ENCODE measurements around the gene QPRT.
"Not testable (repeated sequence)": the region's sequence is repeated elsewhere in the genome, so short reads cannot be mapped to it uniquely, and the experiment has no call there.

QPRT gene

DNA sequence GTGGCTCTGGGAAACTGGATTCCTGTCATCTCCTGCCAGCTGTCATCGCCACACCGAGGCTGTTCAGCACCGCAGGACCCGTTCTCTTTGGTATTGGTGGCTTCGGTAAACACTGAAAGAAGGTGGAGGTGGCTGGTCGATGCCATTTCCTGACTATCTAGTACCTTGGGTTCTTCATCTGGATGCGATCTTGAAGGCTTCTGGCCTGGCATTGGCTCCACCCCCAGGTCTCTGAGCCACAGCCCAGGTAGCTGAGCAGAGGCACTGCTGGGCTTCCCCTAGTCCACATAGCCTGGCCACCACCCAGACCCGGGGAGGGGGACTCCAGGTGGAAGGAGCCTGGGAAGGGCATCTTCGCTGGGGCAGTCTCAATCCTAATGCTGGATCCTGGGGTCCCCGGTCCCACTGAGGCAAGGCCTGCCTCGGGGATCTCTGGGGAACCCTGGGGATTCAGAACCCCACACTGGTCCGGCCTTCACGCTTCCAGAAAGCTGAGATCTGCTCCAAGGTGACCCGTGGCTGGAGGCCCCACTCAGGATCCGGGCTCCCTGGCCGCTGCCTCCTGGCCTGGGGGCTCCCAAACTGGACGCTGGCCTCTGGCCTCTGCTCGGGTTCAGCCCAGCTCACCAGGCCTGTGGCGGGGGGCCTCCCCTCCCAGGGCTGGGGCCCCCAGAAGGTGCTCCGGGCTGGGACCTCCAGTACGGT, 65.0 kb downstream of the QPRT start:
- Histone ChIP-seq H3K4me1 (no peaks in the 10 kb centered on the region), H3K36me3 (replicated peaks) (no peaks in the 10 kb centered on the region), H3K9me3 (no peaks in the 10 kb centered on the region), H3K27me3 (ENCODE audit: low read depth) (no peaks in the 10 kb centered on the region), H3K4me3 (no peak overlapping the region)
- no peak for DNase-seq (ENCODE audit: low spot score in 2 of 2)
- in situ Hi-C loops (cut with MboI; ENCODE audit: low sequenced_read_pairs) = no loop called here

DNA sequence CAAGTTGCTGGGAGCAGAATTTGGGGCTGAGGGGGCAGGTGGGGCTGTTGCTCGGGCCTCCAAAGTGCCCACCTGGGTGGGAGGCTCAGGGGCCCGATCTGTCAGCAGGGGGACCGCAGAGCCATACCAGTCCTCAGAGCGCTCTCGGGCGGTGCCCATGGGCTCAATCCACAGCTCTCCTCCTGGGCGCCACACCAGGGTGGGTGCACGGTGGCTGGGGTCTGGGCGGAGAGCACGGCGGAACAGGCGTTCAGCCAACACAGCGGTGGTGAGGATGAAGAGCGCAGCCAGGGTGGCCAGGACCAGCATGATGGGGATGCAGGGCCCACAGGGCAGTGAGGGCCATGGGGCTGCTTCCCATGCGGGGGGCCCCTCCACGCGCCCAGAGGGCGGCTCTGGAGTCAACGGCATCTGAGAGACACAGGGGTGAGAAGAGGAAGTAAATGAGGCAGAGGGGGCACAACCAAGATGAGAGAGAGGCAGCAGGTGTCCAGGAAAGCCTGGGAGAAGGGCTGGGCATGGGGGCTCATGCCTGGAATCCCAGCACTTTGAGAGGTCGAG, 65.6 kb downstream of the QPRT start:
- Histone ChIP-seq H3K4me1 (no peaks in the 10 kb centered on the region), H3K36me3 (replicated peaks) (no peaks in the 10 kb centered on the region), H3K27me3 (ENCODE audit: low read depth) (no peaks in the 10 kb centered on the region), H3K9me3 (no peaks in the 10 kb centered on the region), H3K4me3 (no peak overlapping the region)
- in situ Hi-C loops (cut with MboI; ENCODE audit: low sequenced_read_pairs) = no loop called here
- DNase-seq (ENCODE audit: low spot score in 2 of 2) = no peak

DNA sequence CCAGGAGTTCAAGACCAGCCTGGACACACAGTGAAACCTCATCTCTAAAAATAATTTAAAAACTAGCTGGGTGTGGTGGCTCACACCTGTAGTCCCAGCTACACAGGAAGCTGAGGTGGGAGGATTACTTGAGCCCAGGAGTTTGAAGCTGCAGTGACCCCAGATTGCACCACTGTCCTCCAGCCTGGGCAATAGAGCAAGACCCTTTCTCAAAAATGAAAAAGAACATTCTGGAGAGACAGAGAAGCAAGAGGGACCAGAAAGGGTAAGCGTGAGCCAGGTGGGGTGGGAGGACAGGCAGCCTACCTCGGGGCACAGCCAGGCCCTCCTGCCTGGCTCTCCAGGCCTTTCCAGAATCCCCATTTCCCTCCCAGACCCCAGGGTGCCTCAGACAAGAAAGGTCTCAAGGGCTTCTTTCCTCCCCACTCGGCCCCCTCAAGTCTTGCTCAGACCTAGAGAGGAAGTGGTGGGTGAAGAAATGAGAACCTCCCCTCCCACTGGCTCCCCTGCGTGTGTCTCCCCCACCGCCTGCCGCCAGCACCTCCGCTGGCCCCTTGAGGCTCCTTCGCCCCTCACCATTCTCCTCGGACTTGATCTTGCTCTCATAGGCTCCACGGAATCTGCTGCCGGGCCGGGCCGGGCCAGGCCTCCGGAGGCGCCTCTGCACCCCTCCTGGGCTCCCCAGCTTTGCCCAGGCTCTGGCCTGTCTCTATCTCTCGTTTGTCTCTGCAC, 66.3 kb downstream of the QPRT start:
- Histone ChIP-seq H3K4me1 (no peaks in the 10 kb centered on the region), H3K9me3 (no peaks in the 10 kb centered on the region), H3K27me3 (ENCODE audit: low read depth) (no peaks in the 10 kb centered on the region), H3K36me3 (replicated peaks) (no peaks in the 10 kb centered on the region), H3K4me3 (no peak overlapping the region)
- DNase-seq (ENCODE audit: low spot score in 2 of 2) = no peak
- in situ Hi-C loops (cut with MboI; ENCODE audit: low sequenced_read_pairs) = no loop called here

DNA sequence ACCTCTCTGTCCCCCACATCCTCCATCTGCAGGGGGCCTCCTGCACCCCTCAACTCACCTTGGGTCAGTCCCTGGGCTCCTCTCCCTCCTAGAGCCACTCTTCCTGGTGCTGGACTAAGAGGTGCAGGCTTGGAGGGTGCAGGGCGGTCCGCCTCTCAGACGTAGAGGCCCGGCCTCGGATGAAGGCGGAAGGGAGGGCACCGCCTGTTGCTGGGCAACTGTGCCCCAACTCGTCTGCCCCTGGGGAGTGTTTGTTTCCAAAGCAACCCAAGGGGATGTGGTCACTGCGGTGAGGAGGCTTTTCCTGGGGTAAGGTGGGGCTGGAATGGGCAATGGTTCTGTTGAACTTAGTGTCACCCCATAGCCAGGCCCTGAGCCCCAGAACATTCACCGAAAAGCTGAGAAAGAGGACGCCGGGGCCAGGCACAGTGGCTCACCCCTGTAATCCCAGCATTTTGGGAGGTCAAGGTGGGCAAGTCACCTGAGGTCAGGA, 66.9 kb downstream of the QPRT start, which contains the start of gene C16orf54:
Gene C16orf54, minus strand, starts transcription at position 138 of the 493 bp plus-strand sequence. CDS start 1,039 bp downstream, outside the sequence.
- Histone ChIP-seq H3K9me3 (no peaks in the 10 kb centered on the region), H3K27me3 (ENCODE audit: low read depth) (no peaks in the 10 kb centered on the region), H3K4me3 (no peak within 1 kb of the TSS), H3K4me1 (no peaks in the 10 kb centered on the region), H3K36me3 (replicated peaks) (no peaks in the 10 kb centered on the region)
- in situ Hi-C loops (cut with MboI; ENCODE audit: low sequenced_read_pairs) = no loop called here
- no peak for DNase-seq (ENCODE audit: low spot score in 2 of 2)

DNA sequence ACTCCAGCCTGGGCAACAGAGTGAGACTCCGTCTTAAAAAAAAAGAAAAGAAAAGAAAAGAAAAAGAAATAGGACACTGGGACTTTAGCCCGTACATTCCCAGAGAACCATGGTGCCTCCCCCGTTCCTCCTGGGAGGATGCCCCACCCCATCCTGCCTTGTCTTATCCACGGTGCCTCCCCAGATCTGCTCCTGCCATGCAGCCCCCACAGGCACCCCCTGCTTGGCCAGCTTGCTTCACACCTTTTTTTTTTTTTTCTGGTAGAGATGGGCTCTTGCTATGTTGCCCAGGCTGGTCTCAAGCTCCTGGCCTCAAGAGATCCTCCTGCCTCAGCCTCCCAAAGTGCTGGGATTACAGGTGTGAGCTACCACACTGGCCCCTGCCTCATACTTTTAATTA, 67.5 kb downstream of the QPRT start:
- H3K4me3 ChIP-seq; H3K27me3 ChIP-seq (ENCODE audit: low read depth); H3K9me3 ChIP-seq; DNase-seq (ENCODE audit: low spot score in 2 of 2); in situ Hi-C loops (cut with MboI; ENCODE audit: low sequenced_read_pairs); H3K36me3 ChIP-seq (replicated peaks); H3K4me1 ChIP-seq: not testable (repeated sequence)
